Measurements from ENCODE around the gene NDE1. TPM values are rescaled to one million over a fixed set of nuclear protein-coding genes. Genes with fewer than 3 reads are reported as not detected.

NDE1 gene
- total RNA-seq, 2 experiments from 2014 or later, result 107 to 117 TPM

DNA sequence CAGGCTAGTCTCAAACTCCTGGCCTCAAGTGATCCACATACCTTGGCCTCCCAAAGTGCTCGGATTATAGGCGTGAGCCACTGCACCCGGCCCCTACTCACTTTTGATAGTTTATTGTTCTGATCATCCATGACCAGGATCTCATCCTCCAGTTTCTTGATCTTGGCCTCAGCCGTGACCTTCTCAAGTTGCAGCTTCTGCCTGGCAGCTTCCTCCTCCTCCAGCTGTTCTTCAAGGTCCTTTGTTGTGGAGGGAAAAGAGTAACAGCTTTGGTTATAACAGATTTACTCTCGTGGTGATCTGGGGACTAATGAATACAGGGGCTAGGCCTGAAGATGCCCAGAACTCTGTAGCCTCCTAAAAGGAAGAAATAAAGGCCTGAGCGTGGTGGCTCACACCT, 89.9 kb downstream of the NDE1 start:
- no peaks in the 10 kb centered on the region for H3K9me3 Mint-ChIP-seq (ENCODE audit: low read depth)
- CTCF ChIA-PET, result no interaction called here
- H3K36me3 Mint-ChIP-seq (ENCODE audit: low read depth), result peaks cover 2% of the 10 kb centered on the region
- no peak overlapping the region for H3K4me3 Mint-ChIP-seq
- POLR2A ChIA-PET, result interaction anchor here (0.6 kb wide), 1 partner anchor 212 kb away, joined by 3 read pairs; no protein-coding TSS in a partner anchor
- no peaks in the 10 kb centered on the region for H3K27me3 Mint-ChIP-seq
- intact Hi-C loops (cut with DNase I, micrococcal nuclease), result no loop called here
- no peaks in the 10 kb centered on the region for H3K4me1 Mint-ChIP-seq
- no peak for ATAC-seq
- H3K27ac Mint-ChIP-seq, result no peak overlapping the region
- DNase-seq, result no peak

DNA sequence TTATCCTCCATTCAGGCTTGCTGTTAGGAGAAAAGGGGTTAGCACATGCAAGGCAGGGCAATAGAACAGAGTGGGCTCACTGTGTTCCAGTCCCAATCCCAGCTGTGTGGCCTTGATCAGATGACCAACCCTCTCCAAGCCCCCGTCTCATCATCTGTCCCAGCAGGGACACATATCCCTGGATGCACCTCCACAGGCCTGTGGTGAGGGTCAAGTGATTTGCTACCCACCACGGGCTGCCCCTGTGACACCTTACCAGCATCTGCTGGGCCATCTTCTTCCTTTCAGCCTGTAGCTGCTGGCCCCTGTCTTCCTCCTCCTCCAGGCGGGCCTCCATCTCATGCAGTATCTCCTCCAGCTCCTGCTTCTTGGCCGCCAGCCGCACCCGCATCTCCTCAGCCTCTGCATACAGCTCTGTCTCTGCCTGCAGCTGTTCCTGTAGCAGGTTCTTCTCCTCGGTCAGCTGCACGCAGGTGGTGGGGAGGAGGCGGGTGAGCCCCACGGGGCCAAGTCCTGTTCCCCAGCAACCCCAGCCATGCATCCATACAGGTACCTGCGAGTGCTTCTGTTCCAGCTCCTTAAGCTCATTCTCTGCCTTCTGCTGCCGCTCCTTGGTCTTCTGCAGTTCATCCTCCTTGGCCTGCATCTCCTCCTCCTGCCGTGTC, 91.3 kb downstream of the NDE1 start:
- ChIA-PET CTCF (interaction anchor here (1.0 to 1.5 kb wide), 4 partner anchors 15 to 37 kb away, joined by 3 to 8 read pairs (median 4); no protein-coding TSS in a partner anchor), POLR2A (no interaction called here)
- Mint-ChIP-seq H3K9me3 (ENCODE audit: low read depth) (no peaks in the 10 kb centered on the region), H3K4me3 (no peak overlapping the region), H3K27ac (no peak overlapping the region), H3K27me3 (no peaks in the 10 kb centered on the region), H3K4me1 (no peaks in the 10 kb centered on the region), H3K36me3 (ENCODE audit: low read depth) (peaks cover 2% of the 10 kb centered on the region)
- intact Hi-C loops (cut with DNase I, micrococcal nuclease), result no loop called here
- DNase-seq, result no peak
- ATAC-seq, result no peak

DNA sequence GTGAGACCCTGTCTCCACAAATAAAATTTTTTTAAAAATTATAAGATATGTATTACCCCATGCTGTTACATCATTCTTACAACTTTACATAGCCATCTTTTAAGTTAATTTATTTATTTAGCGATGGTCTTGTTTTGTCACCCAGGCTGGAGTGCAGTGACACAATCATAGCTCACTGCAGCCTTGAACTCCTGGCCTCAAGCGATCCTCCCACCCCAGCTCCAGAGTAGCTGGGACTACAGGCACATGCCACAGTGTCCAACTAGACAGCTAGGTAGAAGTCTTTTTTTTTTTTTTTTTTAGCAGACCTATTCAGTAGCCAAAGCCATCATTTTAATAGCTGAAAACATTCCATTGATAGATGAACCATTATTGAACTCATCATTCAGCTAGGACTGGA, 92.7 kb downstream of the NDE1 start:
- ATAC-seq (no peak), DNase-seq (no peak)
- H3K9me3 Mint-ChIP-seq (ENCODE audit: low read depth), result no peaks in the 10 kb centered on the region
- H3K4me1 Mint-ChIP-seq, result no peaks in the 10 kb centered on the region
- intact Hi-C loops (cut with DNase I, micrococcal nuclease), result no loop called here
- H3K27ac Mint-ChIP-seq, result no peak overlapping the region
- no peaks in the 10 kb centered on the region for H3K27me3 Mint-ChIP-seq
- H3K4me3 Mint-ChIP-seq, result no peak overlapping the region
- POLR2A ChIA-PET, result no interaction called here
- CTCF ChIA-PET, result interaction anchor here (1.2 kb wide), 1 partner anchor 39 kb away, joined by 4 read pairs; no protein-coding TSS in a partner anchor
- peaks cover 2% of the 10 kb centered on the region for H3K36me3 Mint-ChIP-seq (ENCODE audit: low read depth)

DNA sequence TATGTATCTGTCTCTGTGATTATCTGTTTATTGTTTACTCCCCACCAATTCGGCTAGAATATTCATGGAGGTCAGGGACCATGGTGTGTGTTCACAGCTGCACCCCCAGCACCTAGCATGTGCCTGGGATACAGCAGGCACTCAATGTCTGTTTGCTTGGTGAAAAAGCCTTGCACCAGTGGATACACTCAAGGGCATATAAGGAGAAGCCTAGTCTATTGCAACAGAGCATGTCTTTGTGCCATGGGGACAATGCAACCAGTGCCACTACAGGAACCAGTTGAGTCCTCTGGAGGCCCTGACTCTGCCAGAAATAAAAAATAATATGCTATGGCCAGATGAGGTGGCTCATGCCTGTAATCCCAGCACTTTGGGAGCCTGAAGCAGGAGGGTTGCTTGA, 93.6 kb downstream of the NDE1 start:
- DNase-seq (no peak), ATAC-seq (no peak)
- intact Hi-C loops (cut with DNase I, micrococcal nuclease), result no loop called here
- no peaks in the 10 kb centered on the region for H3K9me3 Mint-ChIP-seq (ENCODE audit: low read depth)
- no peak overlapping the region for H3K4me3 Mint-ChIP-seq
- no peaks in the 10 kb centered on the region for H3K4me1 Mint-ChIP-seq
- no peak overlapping the region for H3K27ac Mint-ChIP-seq
- CTCF ChIA-PET, result interaction anchor here (1.2 kb wide), 1 partner anchor 40 kb away, joined by 4 read pairs; no protein-coding TSS in a partner anchor
- peaks cover 2% of the 10 kb centered on the region for H3K36me3 Mint-ChIP-seq (ENCODE audit: low read depth)
- no peaks in the 10 kb centered on the region for H3K27me3 Mint-ChIP-seq
- POLR2A ChIA-PET, result no interaction called here

GRCh38 chr16:15746332-15746731, 96.3 kb downstream of the NDE1 start:
- CTCF ChIA-PET, result no interaction called here
- no peaks in the 10 kb centered on the region for H3K27me3 Mint-ChIP-seq

GRCh38 chr16:15747937-15748336, 97.9 kb downstream of the NDE1 start:
- Mint-ChIP-seq H3K36me3 (ENCODE audit: low read depth) (no peaks in the 10 kb centered on the region), H3K9me3 (ENCODE audit: low read depth) (no peaks in the 10 kb centered on the region)
- POLR2A ChIA-PET, result no interaction called here

More at GRCh38 chr16:15746332-15746731, 96.3 kb downstream of the NDE1 start:
- POLR2A ChIA-PET, result no interaction called here
- Mint-ChIP-seq H3K4me1 (no peaks in the 10 kb centered on the region), H3K27ac (no peak overlapping the region), H3K4me3 (no peak overlapping the region), H3K9me3 (ENCODE audit: low read depth) (no peaks in the 10 kb centered on the region), H3K36me3 (ENCODE audit: low read depth) (peaks cover 2% of the 10 kb centered on the region)
- ATAC-seq, result no peak
- no peak for DNase-seq
- intact Hi-C loops (cut with DNase I, micrococcal nuclease), result no loop called here

DNA sequence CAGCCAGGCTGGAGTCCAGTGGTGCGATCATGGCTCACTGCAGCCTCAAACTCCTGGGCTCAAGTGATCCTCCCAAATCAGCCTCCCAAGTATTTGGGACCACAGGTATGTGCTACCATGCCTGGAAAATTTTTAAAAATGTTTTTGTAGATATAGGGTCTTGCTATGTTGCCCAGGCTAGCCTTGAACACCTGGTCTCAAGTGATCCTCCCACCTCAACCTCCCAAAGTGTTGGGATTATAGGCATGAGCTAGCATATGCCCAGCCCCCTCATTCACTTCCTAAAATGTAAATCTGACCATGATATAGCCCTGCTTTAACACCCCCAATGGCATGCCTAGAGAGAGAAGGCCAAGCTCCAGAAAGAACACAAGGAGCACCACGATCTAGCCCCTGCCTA, 98.6 kb downstream of the NDE1 start:
- Mint-ChIP-seq H3K27me3 (no peaks in the 10 kb centered on the region), H3K27ac (no peak overlapping the region), H3K9me3 (ENCODE audit: low read depth) (no peaks in the 10 kb centered on the region), H3K36me3 (ENCODE audit: low read depth) (no peaks in the 10 kb centered on the region), H3K4me3 (no peak overlapping the region), H3K4me1 (no peaks in the 10 kb centered on the region)
- CTCF ChIA-PET, result no interaction called here
- no peak for DNase-seq
- ATAC-seq, result no peak
- POLR2A ChIA-PET, result no interaction called here
- intact Hi-C loops (cut with DNase I, micrococcal nuclease), result no loop called here

More at GRCh38 chr16:15747937-15748336, 97.9 kb downstream of the NDE1 start:
- Mint-ChIP-seq H3K4me3 (no peak overlapping the region), H3K4me1 (no peaks in the 10 kb centered on the region), H3K27ac (no peak overlapping the region), H3K27me3 (no peaks in the 10 kb centered on the region)
- DNase-seq (no peak), ATAC-seq (no peak)
- CTCF ChIA-PET, result interaction anchor here (0.5 kb wide), 1 partner anchor 178 kb away, joined by 4 read pairs; no protein-coding TSS in a partner anchor
- intact Hi-C loops (cut with DNase I, micrococcal nuclease), result no loop called here

DNA sequence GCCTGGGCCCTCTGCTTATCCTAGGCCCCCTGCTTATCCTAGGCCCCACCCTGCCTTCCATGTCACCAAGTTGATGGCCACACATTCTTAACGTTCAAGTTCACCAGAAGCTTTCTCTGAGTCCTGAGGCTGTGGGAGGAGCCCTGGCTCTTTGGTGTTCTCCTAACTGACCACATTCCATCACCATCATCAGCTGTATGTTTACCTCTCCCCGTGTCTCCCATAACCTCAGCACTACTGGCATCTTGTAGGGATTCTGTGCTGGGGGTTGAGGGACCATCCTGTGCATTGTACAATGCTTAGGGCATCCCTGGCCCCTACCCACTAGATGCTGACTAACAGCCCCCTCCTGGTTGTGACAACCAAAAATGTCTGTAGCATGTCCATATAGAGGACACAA, 99.3 kb downstream of the NDE1 start:
- intact Hi-C loops (cut with DNase I, micrococcal nuclease), result no loop called here
- no peak overlapping the region for H3K27ac Mint-ChIP-seq
- POLR2A ChIA-PET, result no interaction called here
- DNase-seq, result no peak
- H3K36me3 Mint-ChIP-seq (ENCODE audit: low read depth), result no peaks in the 10 kb centered on the region
- CTCF ChIA-PET, result no interaction called here
- ATAC-seq, result no peak
- no peaks in the 10 kb centered on the region for H3K4me1 Mint-ChIP-seq
- H3K27me3 Mint-ChIP-seq, result no peaks in the 10 kb centered on the region
- no peaks in the 10 kb centered on the region for H3K9me3 Mint-ChIP-seq (ENCODE audit: low read depth)
- H3K4me3 Mint-ChIP-seq, result no peak overlapping the region

GRCh38 chr16:15749985-15750384, 99.9 kb downstream of the NDE1 start:
- no peaks in the 10 kb centered on the region for H3K4me1 Mint-ChIP-seq
- ChIA-PET CTCF (no interaction called here), POLR2A (no interaction called here)
- H3K27me3 Mint-ChIP-seq, result no peaks in the 10 kb centered on the region
- H3K27ac Mint-ChIP-seq, result no peak overlapping the region
- no peaks in the 10 kb centered on the region for H3K36me3 Mint-ChIP-seq (ENCODE audit: low read depth)
- DNase-seq, result no peak
- no peaks in the 10 kb centered on the region for H3K9me3 Mint-ChIP-seq (ENCODE audit: low read depth)
- intact Hi-C loops (cut with DNase I, micrococcal nuclease), result no loop called here
- no peak overlapping the region for H3K4me3 Mint-ChIP-seq
- no peak for ATAC-seq

DNA sequence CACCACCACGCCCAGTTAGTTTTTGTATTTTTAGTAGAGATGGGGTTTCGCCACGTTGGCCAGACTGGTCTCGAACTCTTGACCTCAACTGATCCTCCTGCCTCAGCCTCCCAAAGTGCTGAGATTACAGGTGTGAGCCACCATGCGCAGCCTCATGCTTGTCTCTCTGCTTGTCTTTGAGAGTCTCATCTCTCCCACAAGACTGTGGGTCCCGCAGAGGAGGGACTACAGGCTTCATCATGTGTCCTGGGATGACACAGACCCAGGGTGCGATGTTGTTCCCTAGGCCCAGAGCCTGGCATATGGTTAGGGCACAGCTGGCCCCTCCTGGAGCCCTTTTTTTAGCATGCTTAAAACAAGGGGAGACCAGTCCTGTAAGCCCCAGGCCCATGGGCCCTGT, 101.9 kb downstream of the NDE1 start:
- Mint-ChIP-seq H3K4me3 (no peak overlapping the region), H3K27me3 (no peaks in the 10 kb centered on the region), H3K36me3 (ENCODE audit: low read depth) (no peaks in the 10 kb centered on the region), H3K4me1 (no peaks in the 10 kb centered on the region), H3K9me3 (ENCODE audit: low read depth) (no peaks in the 10 kb centered on the region), H3K27ac (no peak overlapping the region)
- DNase-seq (no peak), ATAC-seq (no peak)
- CTCF ChIA-PET, result no interaction called here
- POLR2A ChIA-PET, result no interaction called here
- intact Hi-C loops (cut with DNase I, micrococcal nuclease), result no loop called here

DNA sequence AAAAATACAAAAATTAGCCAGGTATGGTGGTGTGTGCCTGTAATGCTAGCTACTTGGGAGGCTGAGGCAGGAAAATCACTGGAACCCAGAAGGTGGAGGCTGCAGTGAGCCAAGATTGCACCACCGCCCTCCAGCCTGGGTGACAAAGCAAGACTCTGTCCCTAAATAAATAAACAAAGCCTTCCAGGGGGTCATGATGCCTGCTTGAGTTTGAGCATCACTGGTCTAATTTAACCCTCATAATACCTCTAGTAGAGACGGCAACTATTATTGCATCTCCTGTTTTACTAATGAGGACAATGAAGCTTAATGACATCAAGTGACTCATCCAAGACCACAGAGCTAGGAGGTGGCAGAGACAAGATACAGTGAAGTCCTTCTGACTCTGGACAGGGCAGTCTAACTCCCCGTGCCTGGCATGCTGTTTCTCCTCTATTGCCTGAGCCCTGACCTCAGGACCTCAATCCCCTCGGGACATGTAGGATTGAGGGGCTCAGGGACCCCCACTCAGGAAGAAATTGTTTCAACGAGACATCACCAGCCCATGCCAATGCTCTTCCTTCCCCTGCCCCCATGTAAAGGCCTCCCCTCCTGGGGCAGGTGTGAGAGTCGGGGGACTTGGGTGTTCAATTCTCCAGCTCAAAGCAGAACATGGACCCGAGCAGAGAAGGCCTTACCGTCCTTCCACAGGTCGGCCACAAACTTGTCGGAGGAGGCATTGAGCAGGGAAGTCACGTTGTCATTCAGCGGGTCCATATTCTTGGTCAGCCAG, 102.9 kb downstream of the NDE1 start:
- H3K4me3 Mint-ChIP-seq, result no peak overlapping the region
- DNase-seq (no peak), ATAC-seq (no peak)
- no peaks in the 10 kb centered on the region for H3K9me3 Mint-ChIP-seq (ENCODE audit: low read depth)
- CTCF ChIA-PET, result no interaction called here
- POLR2A ChIA-PET, result no interaction called here
- H3K27ac Mint-ChIP-seq, result no peak overlapping the region
- no peaks in the 10 kb centered on the region for H3K36me3 Mint-ChIP-seq (ENCODE audit: low read depth)
- no peaks in the 10 kb centered on the region for H3K27me3 Mint-ChIP-seq
- intact Hi-C loops (cut with DNase I, micrococcal nuclease), result no loop called here
- no peaks in the 10 kb centered on the region for H3K4me1 Mint-ChIP-seq

DNA sequence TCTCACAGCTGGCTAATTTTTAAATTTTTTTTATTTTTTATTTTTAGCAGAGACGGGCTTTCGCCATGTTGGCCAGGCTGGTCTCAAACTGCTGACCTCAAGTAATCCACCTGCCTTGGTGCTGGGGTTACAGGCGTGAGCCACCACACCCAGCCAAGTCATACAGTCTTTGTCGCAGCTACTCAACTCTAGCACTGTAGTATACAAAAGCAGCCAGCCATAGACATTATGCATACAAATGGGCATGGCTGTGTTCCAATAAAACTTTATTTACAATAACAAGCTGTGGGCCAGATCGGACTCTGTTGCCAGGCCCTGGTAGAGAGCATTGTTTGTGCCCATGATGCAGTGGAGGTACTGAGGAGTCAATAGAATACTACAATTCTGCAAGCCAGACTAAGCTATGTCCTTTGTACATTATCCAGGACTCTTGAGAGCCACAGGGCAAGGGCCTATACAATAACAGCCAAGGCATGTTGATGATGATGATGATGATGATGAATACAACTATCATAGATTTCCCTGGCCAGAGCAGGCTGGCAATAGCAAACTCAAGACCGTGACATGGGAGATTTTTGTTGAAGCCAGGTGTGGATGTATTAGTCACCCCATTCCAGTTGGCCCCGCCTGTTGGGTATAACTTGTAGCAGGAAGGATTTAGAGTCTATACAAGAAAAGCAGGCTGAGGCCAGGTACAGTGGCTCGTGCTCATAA, 104.9 kb downstream of the NDE1 start:
- Mint-ChIP-seq H3K27me3 (peaks cover 3% of the 10 kb centered on the region), H3K4me1 (no peaks in the 10 kb centered on the region), H3K36me3 (ENCODE audit: low read depth) (no peaks in the 10 kb centered on the region), H3K9me3 (ENCODE audit: low read depth) (no peaks in the 10 kb centered on the region), H3K4me3 (no peak overlapping the region), H3K27ac (no peak overlapping the region)
- intact Hi-C loops (cut with DNase I, micrococcal nuclease), result no loop called here
- no peak for ATAC-seq
- POLR2A ChIA-PET, result no interaction called here
- no peak for DNase-seq
- CTCF ChIA-PET, result interaction anchor here (0.7 to 2.9 kb wide), 5 partner anchors 14 to 118 kb away, joined by 3 to 8 read pairs (median 3); no protein-coding TSS in a partner anchor
